Measurements from ENCODE around the gene RTKN2. TPM values are rescaled to one million over a fixed set of nuclear protein-coding genes. Genes with fewer than 3 reads are reported as not detected.

Gene RTKN2
- total RNA-seq, 1 donor from 2014 or later = 0.29 TPM

DNA sequence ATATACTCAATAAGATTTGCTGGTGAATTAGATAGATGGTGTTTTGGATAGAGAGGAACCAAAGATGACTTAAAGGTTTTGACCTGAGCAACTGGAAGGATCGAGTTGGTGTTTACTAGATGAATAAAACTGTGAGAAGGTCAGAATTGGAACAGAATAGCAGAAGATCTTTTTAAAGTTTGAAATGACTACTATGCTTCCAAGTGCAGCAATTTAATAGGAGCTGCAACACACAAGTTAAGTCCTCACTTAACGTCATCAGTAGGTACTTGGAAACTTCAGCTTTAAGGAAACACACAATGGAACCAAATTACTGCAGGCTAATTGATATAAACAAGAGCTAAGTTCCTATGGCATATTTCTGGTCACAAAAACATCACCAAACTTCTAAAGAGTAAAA is 86.5 kb downstream of the RTKN2 start:
- no peak for DNase-seq (ENCODE audit: extremely low read depth, low read depth, low spot score)

DNA sequence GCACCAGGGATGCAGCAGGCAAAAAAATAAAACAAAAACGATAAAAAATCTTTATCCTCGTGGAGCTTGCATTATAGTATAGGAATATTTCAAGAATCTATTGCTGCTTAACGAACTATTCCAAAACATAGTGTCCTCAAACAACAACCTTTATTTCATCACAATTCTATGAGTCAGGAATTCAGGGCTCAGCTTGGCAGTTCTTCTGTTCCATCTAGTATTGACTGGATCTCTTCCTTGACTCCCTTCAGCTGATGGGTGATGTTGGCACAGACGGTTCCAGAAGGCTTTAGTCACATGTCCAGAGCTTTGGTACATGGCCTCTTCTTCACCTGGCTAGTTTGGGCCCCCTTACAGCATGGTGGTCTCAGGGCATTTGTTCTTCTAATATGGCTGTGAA is 88.0 kb downstream of the RTKN2 start:
- no peak for DNase-seq (ENCODE audit: extremely low read depth, low read depth, low spot score)

DNA sequence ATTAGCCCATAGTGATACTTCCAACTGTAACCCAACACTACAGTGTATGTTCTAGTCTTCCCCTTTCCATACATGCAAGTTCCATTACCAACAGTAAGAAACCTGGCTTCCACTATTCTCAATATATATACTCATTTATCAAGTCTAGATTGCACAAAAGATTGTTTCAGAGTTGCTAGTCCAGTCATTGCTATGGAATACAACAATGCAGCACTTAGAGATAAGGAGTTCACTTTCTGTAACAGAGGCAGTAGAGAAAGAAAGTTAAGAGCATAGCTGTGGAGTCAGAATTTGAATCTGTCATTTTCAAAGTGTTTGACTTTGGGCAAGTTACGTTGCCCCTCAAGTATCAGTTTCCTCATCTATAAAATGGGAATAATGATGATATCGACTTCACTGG is 90.1 kb downstream of the RTKN2 start:
- no peak for DNase-seq (ENCODE audit: extremely low read depth, low read depth, low spot score)

DNA sequence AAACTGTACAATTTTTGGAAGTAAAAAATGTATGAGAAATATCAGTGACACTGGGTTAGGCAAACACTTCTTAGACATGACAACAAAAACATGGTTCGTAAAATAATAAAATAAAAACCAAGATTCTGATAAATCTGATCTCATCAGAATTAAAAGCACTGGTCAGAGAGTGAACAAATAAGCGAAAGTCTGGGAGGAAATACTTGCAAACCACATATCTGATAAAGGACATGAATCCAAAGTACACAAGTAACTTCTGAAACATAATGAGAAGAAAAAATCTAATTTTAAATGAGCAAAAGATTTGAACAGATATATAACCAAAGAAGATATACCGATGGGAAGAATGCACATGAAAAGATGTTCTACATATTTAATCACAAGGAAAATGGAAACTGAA is 91.5 kb downstream of the RTKN2 start:
- no peak for DNase-seq (ENCODE audit: extremely low read depth, low read depth, low spot score)

DNA sequence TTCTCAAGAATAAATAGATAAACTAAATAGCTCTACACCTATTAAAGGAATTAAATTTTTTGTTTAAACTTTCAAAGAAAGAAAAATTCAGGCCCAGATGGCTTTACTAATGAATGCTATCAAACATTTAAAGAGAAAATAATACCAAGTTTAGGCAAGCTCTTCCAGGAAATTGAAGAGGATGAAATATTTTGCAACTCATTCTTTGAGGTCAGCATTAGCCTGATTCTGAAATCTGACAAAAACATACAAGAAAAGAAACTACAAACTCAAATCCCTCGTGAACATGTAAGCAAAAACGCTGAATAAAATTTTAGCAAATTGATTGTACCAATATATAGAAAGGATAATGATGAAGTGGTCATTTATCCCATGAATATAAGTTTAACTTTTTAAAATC is 93.4 kb downstream of the RTKN2 start:
- DNase-seq (ENCODE audit: extremely low read depth, low read depth, low spot score) = no peak

DNA sequence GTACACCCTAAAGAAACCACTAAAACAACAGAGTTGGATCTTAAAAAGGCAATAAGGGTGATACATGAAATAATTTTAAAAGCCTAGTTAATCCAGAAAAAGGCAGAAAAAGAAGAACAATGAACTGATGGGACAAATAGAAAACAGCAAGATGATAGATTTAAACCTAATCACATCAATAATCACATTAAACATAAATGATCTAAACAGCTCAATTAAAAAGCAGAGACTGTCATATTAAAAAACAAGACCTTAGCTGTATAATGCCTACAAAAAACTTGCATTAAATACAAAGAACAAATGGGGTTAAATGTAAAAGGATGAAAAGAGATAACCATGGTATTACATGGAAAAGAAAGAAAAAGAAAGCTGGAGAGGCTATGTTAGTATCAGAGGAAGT is 96.2 kb downstream of the RTKN2 start:
- DNase-seq (ENCODE audit: extremely low read depth, low read depth, low spot score) = no peak

DNA sequence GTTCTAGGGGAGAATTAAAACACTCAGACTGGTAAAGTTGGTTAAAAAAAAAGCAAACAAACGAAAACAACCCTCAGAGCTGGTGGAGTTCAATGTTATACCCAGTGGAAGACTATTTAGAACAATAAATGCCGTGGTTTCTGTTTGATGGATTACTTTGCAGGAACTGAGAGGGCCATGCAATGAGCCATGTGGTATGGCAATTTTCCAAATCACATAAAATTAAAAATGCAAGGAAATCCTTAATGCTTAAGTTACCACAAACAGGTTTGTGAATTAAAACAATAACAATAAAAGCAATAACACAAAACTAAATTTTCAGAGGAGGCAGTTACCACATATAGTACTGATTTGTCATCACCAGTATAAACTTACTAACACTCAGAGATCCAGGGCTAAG is 96.9 kb downstream of the RTKN2 start:
- DNase-seq (ENCODE audit: extremely low read depth, low read depth, low spot score) = peak; percentile 44

DNA sequence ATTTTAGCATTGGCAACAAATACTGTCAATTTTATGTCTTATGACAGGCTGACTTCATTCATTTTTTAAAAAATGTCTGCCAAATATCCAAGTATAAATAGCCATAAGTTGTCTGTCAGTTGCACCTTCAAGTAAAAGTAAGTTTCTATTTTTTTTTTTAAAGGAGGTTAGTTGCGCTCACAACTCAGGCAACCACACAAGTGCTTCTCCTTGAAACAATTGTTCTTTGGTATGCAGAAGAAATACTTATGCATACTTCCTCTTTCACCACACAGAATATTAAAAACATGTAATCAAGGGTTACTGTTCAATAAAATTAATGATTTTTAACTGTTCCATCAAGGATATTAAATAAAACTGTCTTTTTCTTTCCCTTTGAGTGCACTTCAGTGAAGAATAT is 97.9 kb downstream of the RTKN2 start:
- DNase-seq (ENCODE audit: extremely low read depth, low read depth, low spot score) = no peak

DNA sequence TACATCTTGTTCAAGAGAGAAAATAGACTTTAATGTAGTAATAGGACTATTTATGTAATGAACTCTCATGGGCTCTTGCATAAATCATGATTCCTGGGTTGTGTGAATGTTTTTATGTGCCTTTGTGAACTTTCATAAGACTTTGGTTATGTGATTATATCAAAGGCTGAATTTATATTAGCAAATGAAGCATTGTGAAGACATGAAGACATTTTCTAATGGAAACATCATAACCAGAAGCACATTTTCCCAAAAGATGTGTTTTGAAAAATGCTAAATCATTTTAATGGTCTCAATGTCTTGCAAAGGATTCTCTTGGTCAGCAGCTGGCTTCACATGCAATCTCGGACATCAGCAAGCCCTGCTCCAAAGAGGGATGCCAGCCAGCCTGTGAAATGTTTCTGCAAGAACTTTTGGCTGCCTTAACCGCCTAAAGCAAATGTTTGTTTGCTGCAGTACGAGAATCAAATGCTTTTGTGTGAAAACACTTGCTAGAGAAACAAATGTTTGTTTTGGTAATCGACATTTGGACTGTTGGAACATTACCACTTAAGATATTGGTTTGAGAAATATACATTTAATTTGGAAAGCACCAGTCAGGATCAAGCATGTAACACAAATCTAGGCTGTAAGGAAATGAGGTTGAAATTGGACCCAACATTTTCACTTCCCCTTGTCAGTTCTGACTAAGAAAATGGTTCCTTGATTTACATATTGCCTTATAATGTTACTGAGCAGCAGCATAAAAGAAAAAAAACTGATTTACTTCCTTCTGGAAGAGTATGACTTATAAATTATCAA is 102.1 kb downstream of the RTKN2 start:
- DNase-seq (ENCODE audit: extremely low read depth, low read depth, low spot score) = no peak

DNA sequence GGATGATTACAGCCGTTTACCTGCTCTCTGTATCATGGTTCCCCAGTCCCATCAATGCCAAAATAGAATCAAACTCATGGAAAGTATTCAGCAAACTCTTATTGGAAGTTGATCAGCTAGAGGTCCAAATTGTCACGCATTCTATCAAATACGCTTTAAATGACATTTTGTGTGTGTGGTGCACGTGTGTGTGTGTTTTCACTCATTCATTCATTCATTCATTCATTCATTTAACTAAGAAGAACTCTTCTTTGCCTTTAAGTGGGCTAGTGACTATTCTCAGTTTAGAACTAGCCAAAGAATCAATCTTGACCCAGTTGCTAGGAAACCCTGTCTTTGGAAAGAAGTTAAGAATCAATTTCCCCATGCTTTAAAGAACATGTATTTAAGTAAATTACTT is 102.8 kb downstream of the RTKN2 start:
- DNase-seq (ENCODE audit: extremely low read depth, low read depth, low spot score) = no peak

DNA sequence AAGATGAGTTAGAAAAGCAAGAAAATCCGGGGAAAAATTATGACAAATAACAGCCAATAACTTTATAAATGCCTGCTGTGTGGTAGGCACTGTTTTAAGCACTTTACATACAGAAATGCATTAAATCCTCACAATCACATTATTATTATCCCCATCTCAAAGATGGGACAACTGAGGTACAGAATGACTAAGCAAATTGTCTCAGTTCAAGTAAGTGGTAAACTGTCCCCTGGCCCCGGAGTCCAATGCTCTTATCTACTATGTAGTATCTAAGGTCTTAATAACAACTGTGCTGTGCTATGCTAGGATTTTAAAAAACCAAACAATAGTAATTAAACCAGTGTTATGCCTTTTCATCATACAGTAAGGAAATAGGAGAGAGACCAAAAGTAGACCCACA is 105.6 kb downstream of the RTKN2 start:
- no peak for DNase-seq (ENCODE audit: extremely low read depth, low read depth, low spot score)

DNA sequence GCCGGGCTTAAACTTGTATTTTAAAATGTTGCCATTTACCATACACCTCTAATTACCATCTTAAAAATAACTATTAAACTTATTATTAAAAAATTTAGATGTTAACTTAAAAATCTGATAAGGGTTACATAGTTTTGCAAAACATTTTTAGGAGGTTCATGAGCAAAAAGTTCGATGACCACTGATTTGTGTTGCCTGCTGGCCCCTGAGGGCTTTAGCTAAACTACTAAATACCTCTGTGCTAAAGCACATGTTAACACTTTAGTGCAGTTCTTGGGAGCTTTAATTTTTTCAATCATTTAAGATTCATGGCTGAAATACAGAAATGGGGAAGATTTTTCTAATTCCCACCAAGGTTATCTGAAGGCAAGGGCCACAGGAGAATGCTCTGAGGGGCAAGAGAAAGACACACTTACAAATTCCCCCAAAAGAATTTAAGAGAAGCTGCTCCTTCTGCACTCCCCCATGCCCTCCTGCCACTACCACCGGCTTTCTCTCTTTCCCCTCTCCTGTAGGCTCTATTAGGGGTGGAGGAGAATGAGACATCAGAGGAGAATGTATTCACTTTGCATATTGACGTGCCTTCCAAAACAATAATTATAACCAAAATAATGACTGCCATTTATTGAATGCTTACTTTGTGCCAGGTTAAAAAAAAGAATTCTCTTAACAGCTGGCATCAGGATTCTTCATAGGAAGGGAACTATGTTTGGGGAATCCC is 106.2 kb downstream of the RTKN2 start:
- no peak for DNase-seq (ENCODE audit: extremely low read depth, low read depth, low spot score)

DNA sequence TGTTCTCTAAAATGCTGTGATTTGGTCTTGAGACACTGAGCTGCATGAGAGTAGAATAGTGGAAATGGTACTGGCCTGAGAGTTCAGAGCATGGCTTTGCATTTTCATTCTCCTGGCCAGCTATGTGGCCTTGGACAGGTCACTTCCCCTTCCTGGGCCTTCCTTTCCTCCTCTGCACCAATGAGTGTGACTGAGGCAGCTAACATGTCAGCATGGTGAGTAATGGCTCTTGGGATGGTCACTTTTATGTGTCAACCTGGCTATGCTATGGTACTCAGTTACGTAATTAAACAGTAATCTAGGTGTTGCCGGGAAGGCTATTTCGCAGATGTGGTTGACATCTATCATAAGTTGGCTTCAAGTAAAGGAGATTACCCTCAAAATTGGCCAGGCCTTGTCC is 109.3 kb downstream of the RTKN2 start:
- DNase-seq (ENCODE audit: extremely low read depth, low read depth, low spot score) = no peak

DNA sequence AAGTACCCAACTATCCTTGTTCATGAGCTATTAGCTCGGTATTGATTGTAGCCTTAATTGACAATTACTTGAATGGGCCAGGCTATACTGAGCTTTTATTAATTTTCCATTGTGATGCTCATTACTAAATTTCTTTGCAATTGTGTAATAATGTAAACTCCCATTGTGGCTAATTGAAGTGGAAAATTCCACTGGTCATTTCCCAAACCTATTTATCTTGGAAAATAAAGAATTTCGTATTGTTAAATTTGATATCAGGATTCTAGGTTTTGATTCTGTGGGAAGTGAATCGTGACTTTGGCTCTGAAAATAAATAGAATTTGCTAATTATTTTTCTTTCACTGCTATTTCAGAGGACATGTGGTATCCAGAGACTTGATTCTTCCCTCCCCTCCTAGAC is 111.0 kb downstream of the RTKN2 start:
- no peak for DNase-seq (ENCODE audit: extremely low read depth, low read depth, low spot score)

DNA sequence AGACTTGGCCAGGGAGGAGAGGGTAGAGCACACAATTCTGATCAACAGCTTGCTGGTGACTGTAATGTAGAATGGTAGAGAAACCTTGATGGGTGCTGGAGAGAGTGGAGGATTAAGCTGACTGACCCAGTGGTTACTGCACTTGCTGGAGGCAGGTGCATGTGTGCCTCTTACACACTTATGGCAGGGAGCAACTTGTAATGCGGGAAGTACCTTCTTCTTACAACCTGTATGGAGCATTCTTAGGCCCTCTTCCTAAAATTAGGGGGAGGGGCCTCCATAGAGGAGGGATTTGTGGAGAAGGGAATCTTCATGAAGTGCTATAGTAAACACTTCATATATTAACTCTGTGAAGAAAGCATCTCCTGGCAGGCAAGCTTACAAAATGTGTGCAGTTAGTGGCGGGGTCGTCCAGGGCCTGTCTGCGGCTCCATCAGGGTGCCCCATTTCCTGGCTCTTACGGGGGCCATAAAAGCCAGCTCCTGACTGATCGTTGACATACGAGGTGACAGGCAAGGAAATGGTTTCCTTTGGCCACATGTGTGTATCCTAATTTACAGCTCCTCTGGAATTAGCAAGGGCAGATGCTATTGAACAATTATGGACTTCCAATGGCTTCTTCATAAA is 113.5 kb downstream of the RTKN2 start:
- DNase-seq (ENCODE audit: extremely low read depth, low read depth, low spot score) = no peak

DNA sequence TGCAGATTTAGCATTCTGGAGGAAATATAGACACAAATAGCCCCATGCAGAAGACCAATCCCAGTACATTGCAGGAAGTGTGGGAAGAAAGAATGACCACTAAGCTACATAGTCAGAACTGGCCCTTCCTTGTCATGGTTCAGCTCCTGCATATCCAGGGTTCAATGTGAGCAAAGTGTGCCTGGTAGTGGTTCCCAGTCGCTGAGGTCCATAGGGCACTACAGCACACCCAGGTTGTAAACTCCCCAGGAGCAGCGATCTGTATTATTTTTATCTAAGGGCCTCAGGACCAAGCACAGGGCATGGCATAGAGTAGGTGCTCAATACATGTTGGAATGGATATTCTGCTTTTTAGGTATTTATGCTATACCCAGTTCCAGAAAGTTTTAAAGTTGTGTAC is 114.4 kb downstream of the RTKN2 start:
- no peak for DNase-seq (ENCODE audit: extremely low read depth, low read depth, low spot score)

DNA sequence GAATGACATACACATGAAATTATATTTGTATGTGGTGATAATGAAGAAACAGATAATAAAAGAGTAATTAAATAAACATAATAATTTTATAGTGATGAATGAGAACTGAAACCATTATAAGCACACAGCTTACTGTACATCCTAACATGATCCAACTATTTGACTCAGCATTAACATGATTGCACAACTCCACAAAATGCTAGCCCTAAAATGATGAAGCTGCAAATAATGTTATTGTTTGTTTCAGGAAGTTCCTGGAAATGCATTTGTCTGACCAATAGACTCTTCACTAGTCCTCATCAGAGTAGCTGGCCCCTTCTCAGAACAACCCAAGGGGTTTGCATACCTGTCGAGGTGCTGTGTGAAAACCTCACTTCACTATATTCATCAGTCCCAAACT is 115.5 kb downstream of the RTKN2 start:
- no peak for DNase-seq (ENCODE audit: extremely low read depth, low read depth, low spot score)

DNA sequence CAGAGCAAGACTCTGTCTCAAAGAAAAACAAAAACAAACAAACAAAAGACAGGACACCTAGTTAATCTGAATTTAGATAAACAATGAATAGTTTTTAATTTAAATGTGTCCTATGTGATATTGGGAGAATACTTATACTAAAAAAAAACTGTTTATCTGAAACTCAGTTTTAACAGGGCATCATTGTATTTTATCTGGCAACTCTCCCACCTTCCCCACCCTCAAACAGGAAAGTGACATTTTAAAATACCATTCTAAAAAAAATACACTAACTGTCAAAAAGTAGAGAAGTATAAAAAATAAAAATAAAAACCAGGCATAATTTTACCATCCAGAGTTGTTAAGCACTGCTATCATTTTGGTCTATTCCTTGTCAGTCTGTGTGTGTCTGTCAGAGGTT is 119.0 kb downstream of the RTKN2 start:
- DNase-seq (ENCODE audit: extremely low read depth, low read depth, low spot score) = no peak

DNA sequence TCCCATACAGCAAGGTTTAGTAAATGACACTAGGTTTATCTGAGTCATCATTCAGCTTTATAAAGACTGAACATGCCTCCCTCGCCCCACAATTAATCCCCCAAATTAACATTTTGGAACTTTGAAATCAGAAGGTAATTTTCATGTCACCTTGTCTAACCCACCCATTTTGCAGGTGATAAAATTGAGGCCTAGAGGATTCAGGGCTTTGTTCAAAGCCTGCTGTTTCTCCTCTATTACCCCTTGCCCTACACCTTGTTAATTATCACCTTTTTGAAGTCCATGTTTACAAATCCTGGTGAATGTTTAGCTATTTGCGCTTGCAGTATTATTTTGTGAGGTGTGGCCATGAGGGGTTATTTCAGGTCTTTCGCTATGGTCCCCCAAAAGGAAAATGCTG is 120.5 kb downstream of the RTKN2 start:
- DNase-seq (ENCODE audit: extremely low read depth, low read depth, low spot score) = no peak

DNA sequence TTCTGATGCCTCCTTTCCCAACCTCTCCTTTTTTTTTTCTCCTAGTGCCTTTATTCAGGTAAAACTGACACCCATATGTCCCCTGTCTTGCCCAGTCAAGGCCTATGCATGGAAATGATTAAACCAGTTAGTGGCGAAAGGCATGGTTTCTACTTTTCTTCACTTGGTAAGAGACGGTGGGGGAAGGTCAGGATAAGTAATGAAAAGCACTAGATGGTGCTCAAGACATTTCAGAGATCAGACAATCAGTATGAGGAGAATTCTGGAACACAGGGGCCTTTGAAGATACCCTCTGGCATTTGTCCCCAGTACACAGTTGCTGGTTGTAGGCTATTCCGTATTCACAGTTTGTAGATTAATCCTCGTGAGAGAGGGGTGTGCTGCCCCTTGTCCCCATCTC is 121.2 kb downstream of the RTKN2 start:
- no peak for DNase-seq (ENCODE audit: extremely low read depth, low read depth, low spot score)

DNA sequence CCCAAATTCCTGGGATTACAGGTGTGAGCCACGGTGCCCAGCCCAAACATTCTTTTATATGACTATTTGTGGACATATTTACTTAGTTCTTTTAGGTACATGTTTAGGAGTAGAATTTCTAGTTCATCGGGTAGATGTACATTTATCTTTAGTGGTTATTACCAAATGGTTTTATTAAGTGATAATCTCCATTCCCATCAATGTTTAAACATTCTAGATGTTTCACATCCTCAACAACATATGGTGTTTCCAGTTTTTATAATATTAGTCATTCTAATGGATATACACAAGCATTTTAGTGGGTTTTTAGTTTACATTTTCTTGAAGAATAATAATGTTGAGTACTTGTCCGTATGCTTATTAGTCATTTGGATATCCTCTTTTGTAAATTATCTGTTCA is 131.7 kb downstream of the RTKN2 start:
- no peak for DNase-seq (ENCODE audit: extremely low read depth, low read depth, low spot score)

DNA sequence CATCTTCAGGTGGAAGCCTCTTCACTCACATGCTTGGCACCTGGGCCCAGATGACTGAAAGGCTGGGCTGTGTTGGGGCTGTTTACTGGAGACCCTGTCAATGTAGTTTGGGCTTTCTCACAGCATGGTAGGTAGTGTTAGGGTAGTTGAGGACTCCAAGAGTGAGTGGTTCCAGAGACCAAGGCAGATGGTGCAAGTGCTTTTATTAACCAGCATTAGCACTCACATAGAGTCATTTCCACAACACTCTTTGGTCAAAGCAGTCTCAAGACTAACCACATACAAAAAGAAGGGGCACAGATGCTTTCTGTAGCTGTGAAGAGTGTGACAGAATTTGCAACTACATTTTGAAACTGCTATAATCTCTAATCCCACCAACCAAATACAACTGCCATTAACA is 135.0 kb downstream of the RTKN2 start:
- DNase-seq (ENCODE audit: extremely low read depth, low read depth, low spot score) = no peak
